KMS-11 (cell line): ENCODE measurements around the gene TBCC.

ENCODE experiments used
- H2AFZ ChIP-seq: fragments of 200-600 bp; sonication (generic); 2 replicates; pipeline ENCODE4 v1.6.1; 2016; ENCODE audit warnings: antibody characterized with exemption, mixed run types, low read depth
- H3K27ac ChIP-seq: fragments of 200-600 bp; sonication (generic); 2 replicates; pipeline ENCODE4 v1.6.1; 2016; ENCODE audit warnings: mild to moderate bottlenecking, mixed run types
- H3K27me3 ChIP-seq: fragments of 200-600 bp; sonication (generic); 2 replicates; pipeline ENCODE4 v1.6.1; 2017; ENCODE audit warnings: mild to moderate bottlenecking, low read depth, mixed run types, moderate library complexity; ENCODE audit not compliant: insufficient read depth
- H3K36me3 ChIP-seq: fragments of 200-600 bp; sonication (generic); 2 replicates; pipeline ENCODE4 v1.6.1; 2017; ENCODE audit warnings: mild to moderate bottlenecking, mixed run types; ENCODE audit not compliant: insufficient read depth
- H3K4me1 ChIP-seq: fragments of 200-600 bp; sonication (generic); 2 replicates; pipeline ENCODE4 v1.6.1; 2016; ENCODE audit warnings: mild to moderate bottlenecking, low read depth, mixed run types; ENCODE audit not compliant: poor library complexity, severe bottlenecking
- H3K4me2 ChIP-seq: fragments of 200-600 bp; sonication (generic); 2 replicates; pipeline ENCODE4 v1.7.0; 2016; ENCODE audit warnings: mild to moderate bottlenecking, mixed run types
- H3K4me3 ChIP-seq: fragments of 200-600 bp; sonication (generic); IDR thresholded peaks from 2 replicates; pipeline ENCODE4 v1.6.1; 2017; ENCODE audit warnings: low read depth, low read length, mixed read lengths; ENCODE audit not compliant: insufficient read depth
- H3K79me2 ChIP-seq: fragments of 200-600 bp; sonication (generic); 2 replicates; pipeline ENCODE4 v1.6.1; 2016; ENCODE audit warnings: low read depth, mixed run types; ENCODE audit not compliant: insufficient read depth
- H3K9ac ChIP-seq: fragments of 200-600 bp; sonication (generic); 2 replicates; pipeline ENCODE4 v1.6.1; 2016; ENCODE audit warnings: mild to moderate bottlenecking, mixed run types
- H4K20me1 ChIP-seq: fragments of 200-600 bp; sonication (generic); 2 replicates; pipeline ENCODE4 v1.6.1; 2016; ENCODE audit warnings: mild to moderate bottlenecking, mixed run types; ENCODE audit not compliant: insufficient read depth
- TF ChIP-seq, protein P1 (sequence below): fragments of 200-600 bp; sonication (generic); conservative IDR thresholded peaks from 2 replicates; pipeline ENCODE4 v1.6.1; 2017; ENCODE audit warnings: low read depth, mild to moderate bottlenecking, antibody characterized with exemption, low read length, moderate library complexity, mixed read lengths

The TBCC gene

DNA sequence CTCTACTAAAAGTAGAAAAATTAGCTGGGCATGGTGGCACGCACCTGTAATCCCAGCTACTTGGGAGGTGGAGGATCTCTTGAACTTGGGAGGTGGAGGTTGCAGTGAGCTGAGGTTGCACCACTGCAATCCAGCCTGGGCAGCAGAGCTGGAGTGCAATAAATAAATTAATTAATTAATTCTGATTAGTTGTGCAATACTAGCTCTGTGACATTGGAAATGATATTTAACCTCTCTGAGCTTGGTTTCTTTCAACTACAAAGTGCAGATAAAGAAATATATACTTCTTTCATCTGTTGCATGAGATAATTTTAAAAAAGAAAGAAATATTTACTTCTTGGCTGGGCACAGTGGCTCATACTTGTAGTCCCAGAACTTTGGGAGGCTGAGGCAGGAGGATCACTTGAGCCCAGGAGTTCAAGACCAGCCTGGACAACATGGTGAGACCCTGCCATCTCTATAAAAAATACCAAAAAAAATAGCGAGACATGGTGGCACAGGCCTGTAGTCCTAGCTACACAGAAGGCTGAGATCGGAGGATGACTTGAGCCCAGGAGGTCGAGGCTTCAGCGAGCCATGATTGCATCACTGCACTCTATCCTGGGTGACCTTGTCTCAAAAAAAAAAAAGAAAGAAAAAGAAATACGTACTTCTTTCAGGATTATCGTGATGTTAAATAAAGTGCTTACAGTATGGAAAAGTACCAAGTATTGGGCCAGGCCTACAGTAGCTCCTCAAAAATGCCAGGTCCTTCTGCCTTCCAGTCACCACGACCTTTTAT lies 15.6 kb upstream of the TBCC start:
- Histone ChIP-seq H3K27me3 (no peaks in the 10 kb centered on the region), H2AFZ (no peak overlapping the region), H4K20me1 (no peaks in the 10 kb centered on the region), H3K36me3 (no peaks in the 10 kb centered on the region), H3K9ac (no peak overlapping the region), H3K79me2 (no peaks in the 10 kb centered on the region), H3K27ac (no peak overlapping the region), H3K4me2 (no peak overlapping the region), H3K4me1 (no peaks in the 10 kb centered on the region), H3K4me3 (no peak overlapping the region)
- TF ChIP-seq, protein P1, sequence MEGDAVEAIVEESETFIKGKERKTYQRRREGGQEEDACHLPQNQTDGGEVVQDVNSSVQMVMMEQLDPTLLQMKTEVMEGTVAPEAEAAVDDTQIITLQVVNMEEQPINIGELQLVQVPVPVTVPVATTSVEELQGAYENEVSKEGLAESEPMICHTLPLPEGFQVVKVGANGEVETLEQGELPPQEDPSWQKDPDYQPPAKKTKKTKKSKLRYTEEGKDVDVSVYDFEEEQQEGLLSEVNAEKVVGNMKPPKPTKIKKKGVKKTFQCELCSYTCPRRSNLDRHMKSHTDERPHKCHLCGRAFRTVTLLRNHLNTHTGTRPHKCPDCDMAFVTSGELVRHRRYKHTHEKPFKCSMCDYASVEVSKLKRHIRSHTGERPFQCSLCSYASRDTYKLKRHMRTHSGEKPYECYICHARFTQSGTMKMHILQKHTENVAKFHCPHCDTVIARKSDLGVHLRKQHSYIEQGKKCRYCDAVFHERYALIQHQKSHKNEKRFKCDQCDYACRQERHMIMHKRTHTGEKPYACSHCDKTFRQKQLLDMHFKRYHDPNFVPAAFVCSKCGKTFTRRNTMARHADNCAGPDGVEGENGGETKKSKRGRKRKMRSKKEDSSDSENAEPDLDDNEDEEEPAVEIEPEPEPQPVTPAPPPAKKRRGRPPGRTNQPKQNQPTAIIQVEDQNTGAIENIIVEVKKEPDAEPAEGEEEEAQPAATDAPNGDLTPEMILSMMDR: no peak

DNA sequence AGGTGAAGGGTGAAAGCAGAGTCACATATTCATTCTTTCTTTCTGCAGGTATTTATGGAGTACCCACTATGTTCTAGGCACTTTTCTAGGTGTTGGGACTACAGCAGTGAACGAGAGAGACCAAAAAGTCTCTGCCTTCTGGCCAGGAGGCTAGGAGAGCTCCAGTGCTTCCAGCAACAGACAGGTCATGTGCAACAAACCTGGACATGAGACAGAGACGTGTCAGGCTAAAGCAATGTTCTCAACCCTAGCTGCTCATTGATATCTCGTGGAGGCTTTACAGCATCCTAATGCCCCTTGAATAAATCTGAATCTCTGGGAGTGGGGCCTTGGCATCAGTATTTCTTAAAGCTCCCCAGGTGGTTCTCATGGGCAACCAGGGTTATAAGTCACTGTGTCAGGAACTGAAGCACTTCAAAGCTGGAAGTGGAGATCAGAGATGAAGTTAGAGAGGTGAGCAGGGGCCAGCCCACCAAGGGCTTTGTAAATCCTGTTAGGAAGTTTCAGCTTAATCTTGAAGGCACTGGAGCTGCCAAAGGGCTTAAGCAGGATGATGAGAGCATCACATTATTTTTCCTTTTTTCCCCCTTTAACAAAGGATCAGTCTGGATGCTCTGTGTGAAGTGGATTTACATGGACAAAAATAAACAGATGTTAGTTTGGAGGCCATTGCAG lies 13.0 kb upstream of the TBCC start:
- no peaks in the 10 kb centered on the region for H4K20me1 ChIP-seq
- no peak overlapping the region for H3K27ac ChIP-seq
- H2AFZ ChIP-seq: no peak overlapping the region
- H3K4me3 ChIP-seq: no peak overlapping the region
- no peaks in the 10 kb centered on the region for H3K27me3 ChIP-seq
- H3K79me2 ChIP-seq: no peaks in the 10 kb centered on the region
- H3K4me1 ChIP-seq: no peaks in the 10 kb centered on the region
- TF ChIP-seq, protein P1: no peak
- H3K9ac ChIP-seq: no peak overlapping the region
- no peak overlapping the region for H3K4me2 ChIP-seq
- H3K36me3 ChIP-seq: no peaks in the 10 kb centered on the region

DNA sequence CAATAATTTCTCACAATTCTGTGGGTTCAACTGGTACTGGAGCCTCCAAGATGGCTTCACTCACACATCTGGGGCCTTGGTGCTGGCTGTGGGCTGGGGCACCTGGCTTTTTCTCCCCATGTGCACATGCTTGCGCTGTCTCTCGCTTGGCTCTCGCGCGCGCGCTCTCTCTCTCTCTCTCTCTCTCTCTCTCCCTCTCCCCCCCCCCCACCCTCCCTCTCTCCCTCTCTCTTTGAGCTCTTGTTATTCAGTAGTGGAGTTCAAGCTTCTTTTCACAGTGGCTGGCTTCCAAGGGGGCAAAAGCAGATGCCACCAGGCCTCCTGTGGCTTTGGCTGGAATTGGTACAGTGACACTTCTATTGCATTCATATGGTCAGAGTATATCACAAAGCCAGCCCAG lies 10.8 kb upstream of the TBCC start:
- H3K4me2 ChIP-seq: no peak overlapping the region
- TF ChIP-seq, protein P1: no peak
- H3K27me3 ChIP-seq: no peaks in the 10 kb centered on the region
- no peak overlapping the region for H3K4me3 ChIP-seq
- no peaks in the 10 kb centered on the region for H3K36me3 ChIP-seq
- H3K79me2 ChIP-seq: no peaks in the 10 kb centered on the region
- H2AFZ ChIP-seq: no peak overlapping the region
- H4K20me1 ChIP-seq: no peaks in the 10 kb centered on the region
- no peak overlapping the region for H3K27ac ChIP-seq
- H3K4me1 ChIP-seq: no peaks in the 10 kb centered on the region
- H3K9ac ChIP-seq: no peak overlapping the region

DNA sequence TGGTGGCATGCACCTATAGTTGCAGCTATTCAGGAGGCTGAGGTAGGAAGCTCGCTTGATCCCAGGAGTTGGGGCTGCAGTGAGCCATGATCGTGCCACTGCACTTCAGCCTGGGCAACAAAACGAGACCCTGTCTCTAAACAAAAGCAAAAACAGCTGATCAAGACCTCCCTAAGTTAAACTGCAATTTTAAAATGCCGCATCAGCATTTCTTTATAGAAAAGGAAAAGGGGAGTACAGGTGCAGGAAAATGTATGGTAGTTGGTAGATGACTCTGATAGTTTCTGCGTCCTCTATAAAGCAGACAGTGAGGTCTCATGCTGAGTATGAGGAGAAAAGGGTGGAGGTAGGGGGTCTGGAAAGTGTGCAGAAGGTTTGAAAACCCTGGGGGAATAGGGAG lies 8.9 kb upstream of the TBCC start:
- Histone ChIP-seq H3K4me1 (no peaks in the 10 kb centered on the region), H3K27ac (no peak overlapping the region), H4K20me1 (no peaks in the 10 kb centered on the region), H2AFZ (no peak overlapping the region), H3K4me3 (no peak overlapping the region), H3K27me3 (no peaks in the 10 kb centered on the region), H3K9ac (no peak overlapping the region), H3K79me2 (no peaks in the 10 kb centered on the region), H3K4me2 (no peak overlapping the region), H3K36me3 (no peaks in the 10 kb centered on the region)
- TF ChIP-seq, protein P1: no peak
